Activated naive CD4-positive, alpha-beta T cell treated with anti-CD3 and anti-CD28 coated beads, Interleukin-2, amount 10 ng/mL, durations not matched to agents 7 days and 5 days (primary cell): Measurements from ENCODE around the gene FCGR3A.
"Not testable (repeated sequence)": the region's sequence is repeated elsewhere in the genome, so short reads cannot be mapped to it uniquely, and the experiment has no call there.

Experiments
- CTCF ChIA-PET: fragments of 350-600 bp; sonication (Branson Sonifier 250); formaldehyde crosslinking; loops from one replicate; lab custom pipeline; 2021; ENCODE audit warnings: antibody characterized with exemption; lab: Charles Lee
- DNase-seq: peaks from one replicate; pipeline ENCODE4 v3.0.0-alpha.2; 2020
- H3K27ac Mint-ChIP-seq: one replicate; pipeline ENCODE4 v1.8.0; 2021; ENCODE audit warnings: mild to moderate bottlenecking, moderate library complexity, mixed read lengths
- H3K27me3 Mint-ChIP-seq: one replicate; pipeline ENCODE4 v1.8.0; 2021; ENCODE audit warnings: mild to moderate bottlenecking, mixed read lengths
- H3K36me3 Mint-ChIP-seq: one replicate; pipeline ENCODE4 v1.8.0; 2021; ENCODE audit warnings: mixed read lengths
- H3K4me1 Mint-ChIP-seq: one replicate; pipeline ENCODE4 v1.8.0; 2021; ENCODE audit warnings: mixed read lengths
- H3K4me3 Mint-ChIP-seq: one replicate; pipeline ENCODE4 v1.8.0; 2021; ENCODE audit warnings: mild to moderate bottlenecking, moderate library complexity, mixed read lengths
- H3K9me3 Mint-ChIP-seq: one replicate; pipeline ENCODE4 v1.8.0; 2021; ENCODE audit warnings: mixed read lengths

The FCGR3A gene

DNA sequence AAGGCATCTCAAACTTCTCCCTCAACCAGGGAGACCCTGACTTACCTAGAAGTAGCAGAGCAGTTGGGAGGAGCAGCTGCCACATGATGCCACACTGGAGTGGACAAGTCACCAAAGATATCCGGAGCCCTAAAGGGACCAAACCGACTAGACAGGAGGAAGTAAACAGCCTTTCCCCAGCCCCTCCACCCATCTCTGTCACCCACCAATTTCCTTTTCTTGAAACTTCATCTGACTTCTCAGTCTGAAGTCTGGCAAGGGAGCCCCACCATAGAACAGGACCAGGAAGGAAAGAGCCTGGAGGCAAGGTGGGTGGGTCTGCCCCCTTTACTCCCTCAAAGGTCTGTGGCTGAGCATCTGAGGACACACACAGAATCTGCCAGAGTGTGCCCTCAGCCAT lies at the start of gene FCGR3A:
Gene FCGR3A, minus strand, starts transcription at position 167 of the 400 bp plus-strand sequence. Its CDS starts 82 bp downstream, at position 85.
- DNase-seq: no peak
- Mint-ChIP-seq H3K4me3 (no peak within 1 kb of the TSS), H3K36me3 (peaks cover 3% of the 10 kb centered on the region), H3K9me3 (peaks cover 2% of the 10 kb centered on the region), H3K27ac (no peak within 1 kb of the TSS), H3K4me1 (peaks cover 21% of the 10 kb centered on the region), H3K27me3 (no peaks in the 10 kb centered on the region)
- CTCF ChIA-PET: interaction anchor here (1.1 kb wide), 1 partner anchor 62 kb away, joined by 3 read pairs; no protein-coding TSS in a partner anchor

DNA sequence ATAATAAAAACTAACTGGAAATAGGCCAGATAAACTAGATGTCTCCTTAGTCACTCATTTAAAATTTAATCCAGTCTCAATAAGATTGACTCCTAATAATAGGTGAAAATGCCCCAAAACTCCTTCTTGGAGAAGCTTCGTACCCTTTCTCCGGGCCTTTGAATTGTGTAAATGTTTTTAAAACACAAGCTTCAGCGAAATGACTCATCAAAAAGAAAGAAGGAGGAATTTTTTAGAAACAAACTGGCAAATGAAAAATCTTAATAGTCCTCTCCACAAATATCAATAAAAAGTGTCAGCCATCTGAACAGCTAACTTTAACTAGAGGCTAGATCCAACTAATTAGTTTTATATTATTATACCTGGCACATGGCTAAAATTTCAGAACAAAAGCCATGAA lies 47.5 kb upstream of the FCGR3A start:
- DNase-seq, CTCF ChIA-PET, H3K36me3 Mint-ChIP-seq: not testable (repeated sequence)

DNA sequence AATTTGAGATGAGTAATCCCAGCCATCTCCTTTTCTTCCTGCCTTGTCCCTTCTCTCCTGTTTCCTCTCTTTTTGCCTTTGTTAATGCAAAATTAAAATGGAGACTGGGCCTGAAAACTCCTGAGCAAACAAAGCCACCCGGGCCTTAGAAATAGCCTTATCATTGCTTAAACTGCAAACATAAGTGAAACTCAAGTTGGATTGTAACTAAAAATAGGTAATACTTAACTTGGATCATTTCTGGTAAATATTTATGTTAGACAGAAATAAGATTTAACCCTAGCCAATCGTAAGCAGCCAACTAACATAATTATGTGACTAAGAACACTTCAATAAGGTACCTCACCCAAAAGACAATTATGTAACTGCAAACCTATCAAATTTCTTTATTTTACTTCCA lies 46.0 kb upstream of the FCGR3A start:
- CTCF ChIA-PET, H3K9me3 Mint-ChIP-seq, H3K4me1 Mint-ChIP-seq, H3K27ac Mint-ChIP-seq, H3K36me3 Mint-ChIP-seq, H3K4me3 Mint-ChIP-seq, H3K27me3 Mint-ChIP-seq, DNase-seq: not testable (repeated sequence)

More for the DNA sequence above, 47.5 kb upstream of the FCGR3A start:
- not testable (repeated sequence) for H3K4me1 Mint-ChIP-seq, H3K9me3 Mint-ChIP-seq, H3K27me3 Mint-ChIP-seq, H3K27ac Mint-ChIP-seq, H3K4me3 Mint-ChIP-seq

DNA sequence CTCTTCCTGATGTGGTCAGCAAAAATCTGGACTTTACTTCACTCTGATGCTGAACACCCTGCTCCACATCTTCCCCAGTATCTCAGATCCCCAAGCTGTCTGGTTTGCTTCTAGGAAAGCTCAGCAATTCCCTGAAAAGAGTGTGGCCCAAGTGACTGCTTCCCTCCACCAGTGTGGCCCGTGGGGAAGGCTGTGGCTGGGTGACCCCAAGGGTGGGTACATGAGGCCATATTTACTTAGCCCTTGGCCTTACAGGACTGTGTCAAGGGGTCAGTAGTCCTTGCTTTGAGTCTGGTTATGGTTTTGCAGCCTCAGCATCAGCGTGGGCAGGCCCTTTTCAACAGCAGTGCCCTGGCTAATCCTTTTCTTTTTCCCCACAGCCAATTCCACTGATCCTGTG lies 45.6 kb upstream of the FCGR3A start:
- DNase-seq, H3K27ac Mint-ChIP-seq, H3K27me3 Mint-ChIP-seq, CTCF ChIA-PET, H3K36me3 Mint-ChIP-seq, H3K4me3 Mint-ChIP-seq, H3K4me1 Mint-ChIP-seq, H3K9me3 Mint-ChIP-seq: not testable (repeated sequence)

DNA sequence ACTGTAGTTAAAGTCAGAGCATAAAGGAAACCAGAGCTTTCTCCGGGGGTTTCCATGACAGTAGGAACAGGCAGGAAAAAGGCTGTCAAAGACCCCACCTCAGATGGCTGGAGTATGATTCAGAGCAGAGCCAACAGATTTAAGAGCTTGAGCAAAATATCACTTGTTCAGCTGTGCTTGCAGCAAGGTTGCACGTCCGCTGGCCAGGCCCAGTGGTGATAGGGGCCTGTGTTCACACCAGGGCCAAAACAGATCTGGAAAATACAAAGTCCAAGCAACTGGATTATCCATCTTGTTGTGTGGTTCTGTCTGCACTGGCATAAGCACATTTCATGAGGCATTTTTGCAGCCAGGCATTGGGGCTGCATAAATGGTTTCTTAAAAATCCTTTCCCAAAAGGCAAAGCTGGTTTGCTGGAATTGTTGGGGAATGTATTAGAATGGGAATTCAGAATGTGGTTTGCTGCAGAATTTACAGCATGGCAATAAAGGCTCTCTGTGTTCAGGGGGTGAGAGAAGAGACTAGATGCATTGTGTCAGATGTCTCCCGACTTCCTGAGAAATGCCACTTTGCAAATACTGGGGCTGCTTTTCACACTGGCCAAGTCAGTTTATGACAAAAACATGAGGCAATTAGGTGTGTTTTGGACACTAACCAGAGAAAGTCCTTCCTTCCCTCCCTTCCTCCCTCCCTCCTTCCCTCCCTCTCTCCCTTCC lies 44.8 kb upstream of the FCGR3A start:
- CTCF ChIA-PET, H3K27ac Mint-ChIP-seq, H3K27me3 Mint-ChIP-seq, DNase-seq, H3K4me3 Mint-ChIP-seq, H3K4me1 Mint-ChIP-seq, H3K36me3 Mint-ChIP-seq, H3K9me3 Mint-ChIP-seq: not testable (repeated sequence)

DNA sequence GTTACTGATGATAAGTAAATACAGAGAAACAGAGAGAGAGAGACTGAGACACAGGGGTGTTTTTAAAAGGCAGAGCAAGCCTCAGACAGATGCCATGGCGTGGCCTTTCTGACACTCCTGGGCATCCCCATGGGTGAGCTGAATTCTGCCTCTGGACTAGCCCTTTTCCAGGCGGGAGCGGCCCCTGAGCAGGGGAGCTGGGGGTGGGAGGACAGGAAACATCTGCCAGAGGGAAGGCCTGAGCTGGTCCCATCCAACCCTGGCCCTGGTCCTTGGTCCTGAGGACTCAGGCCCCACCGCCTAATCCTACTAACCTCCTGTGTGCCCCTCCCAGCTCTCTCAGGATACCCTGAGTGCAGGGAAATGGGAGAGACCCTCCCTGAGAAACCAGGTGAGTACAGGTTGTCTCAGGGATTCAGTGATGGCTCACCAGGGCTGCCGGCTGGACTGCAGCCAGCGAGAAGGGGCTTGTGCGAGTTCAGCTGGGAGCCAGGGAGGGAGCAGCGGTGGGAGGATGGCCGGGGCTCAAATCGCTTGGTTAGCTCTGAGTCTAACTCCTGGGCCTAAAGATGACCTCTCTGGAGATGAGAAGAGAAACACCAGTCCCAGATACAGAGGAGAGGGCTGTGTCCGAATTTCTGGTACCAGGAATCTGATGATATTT lies 43.6 kb upstream of the FCGR3A start:
- H3K4me3 Mint-ChIP-seq, H3K36me3 Mint-ChIP-seq, H3K27ac Mint-ChIP-seq: not testable (repeated sequence)

DNA sequence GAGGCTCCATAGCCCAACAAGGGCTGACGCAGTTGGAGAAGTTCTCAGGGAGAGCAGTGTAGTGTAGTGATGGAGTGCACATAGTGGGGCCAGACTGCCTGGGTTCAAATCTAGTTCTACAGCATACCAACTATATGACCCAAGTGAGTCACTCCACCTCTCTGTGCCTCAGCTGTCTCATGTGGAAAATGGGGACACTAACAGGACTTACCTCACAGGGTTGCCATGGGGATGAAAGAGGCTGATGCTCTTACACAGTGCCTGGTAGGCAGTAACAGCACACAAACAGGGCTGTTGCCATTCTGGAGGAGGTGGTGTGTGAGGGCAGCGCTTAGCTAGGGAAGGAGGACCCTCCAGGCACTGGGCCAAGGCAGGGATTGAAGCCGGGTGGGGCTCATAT lies 43.0 kb upstream of the FCGR3A start:
- CTCF ChIA-PET, H3K36me3 Mint-ChIP-seq: not testable (repeated sequence)

More for the DNA sequence above, 43.6 kb upstream of the FCGR3A start:
- peaks cover 11% of the 10 kb centered on the region for H3K27me3 Mint-ChIP-seq
- DNase-seq, H3K4me1 Mint-ChIP-seq, CTCF ChIA-PET, H3K9me3 Mint-ChIP-seq: not testable (repeated sequence)

DNA sequence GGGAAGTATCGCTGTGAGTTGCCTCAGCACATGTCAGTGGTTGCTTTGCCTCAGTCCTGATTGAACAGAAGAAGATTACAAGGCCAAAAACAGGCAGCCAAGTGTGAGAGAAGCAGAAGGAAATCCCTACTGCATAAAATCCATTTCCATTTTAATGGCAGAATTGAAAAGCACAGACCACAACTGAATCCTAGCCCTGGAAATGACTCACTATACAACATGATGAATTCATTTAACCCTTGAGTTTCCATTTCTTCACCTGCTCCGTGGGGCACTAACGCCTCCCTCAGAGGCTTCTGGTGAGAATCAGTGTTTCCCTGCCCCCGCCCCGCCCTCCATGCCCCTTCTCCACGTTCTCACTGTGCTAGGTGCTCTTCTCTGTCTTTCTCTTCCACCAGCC lies 40.3 kb upstream of the FCGR3A start:
- H3K4me3 Mint-ChIP-seq, H3K4me1 Mint-ChIP-seq, H3K27ac Mint-ChIP-seq, H3K9me3 Mint-ChIP-seq, CTCF ChIA-PET, DNase-seq, H3K36me3 Mint-ChIP-seq: not testable (repeated sequence)
- peaks cover 11% of the 10 kb centered on the region for H3K27me3 Mint-ChIP-seq

More for the DNA sequence above, 43.0 kb upstream of the FCGR3A start:
- H3K27ac Mint-ChIP-seq, DNase-seq, H3K4me1 Mint-ChIP-seq, H3K4me3 Mint-ChIP-seq, H3K9me3 Mint-ChIP-seq: not testable (repeated sequence)
- H3K27me3 Mint-ChIP-seq: peaks cover 11% of the 10 kb centered on the region

DNA sequence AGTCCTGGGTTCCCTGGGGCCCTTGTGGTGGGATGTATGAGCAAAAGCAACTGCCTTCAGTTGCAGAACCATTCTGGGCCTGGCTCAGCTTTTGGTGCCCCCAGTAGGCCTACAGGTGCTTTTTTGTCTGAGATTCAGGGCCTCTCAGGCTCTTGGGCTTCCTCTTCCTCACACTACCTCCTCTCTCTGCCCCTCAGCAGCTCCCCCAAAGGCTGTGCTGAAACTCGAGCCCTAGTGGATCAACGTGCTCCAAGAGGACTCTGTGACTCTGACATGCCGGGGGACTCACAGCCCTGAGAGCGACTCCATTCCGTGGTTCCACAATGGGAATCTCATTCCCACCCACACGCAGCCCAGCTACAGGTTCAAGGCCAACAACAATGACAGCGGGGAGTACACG lies 39.7 kb upstream of the FCGR3A start:
- DNase-seq, CTCF ChIA-PET, H3K4me1 Mint-ChIP-seq, H3K9me3 Mint-ChIP-seq, H3K36me3 Mint-ChIP-seq, H3K4me3 Mint-ChIP-seq, H3K27ac Mint-ChIP-seq: not testable (repeated sequence)
- peaks cover 11% of the 10 kb centered on the region for H3K27me3 Mint-ChIP-seq

DNA sequence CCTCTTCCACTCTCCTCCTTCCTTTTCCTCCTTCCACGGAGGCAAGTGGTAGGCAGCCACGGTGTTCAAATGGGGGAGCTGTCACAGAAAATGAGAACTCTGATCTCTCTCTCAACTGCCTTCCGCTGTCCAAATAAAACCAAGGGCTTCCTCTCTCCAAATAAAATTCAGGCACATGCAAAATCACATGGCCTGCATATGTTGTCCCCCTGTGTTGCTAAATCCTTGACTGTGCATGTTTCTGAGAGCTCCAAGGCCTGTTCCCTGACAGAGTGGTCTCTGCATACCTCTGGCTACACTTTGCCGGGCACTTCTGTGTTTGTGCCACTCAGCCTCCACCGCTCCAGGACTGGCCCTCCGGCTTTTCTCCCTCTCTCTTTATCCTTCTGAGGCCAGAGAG lies 39.0 kb upstream of the FCGR3A start:
- CTCF ChIA-PET, H3K27ac Mint-ChIP-seq, H3K4me1 Mint-ChIP-seq, H3K9me3 Mint-ChIP-seq, DNase-seq, H3K4me3 Mint-ChIP-seq, H3K36me3 Mint-ChIP-seq: not testable (repeated sequence)
- H3K27me3 Mint-ChIP-seq: peaks cover 10% of the 10 kb centered on the region

DNA sequence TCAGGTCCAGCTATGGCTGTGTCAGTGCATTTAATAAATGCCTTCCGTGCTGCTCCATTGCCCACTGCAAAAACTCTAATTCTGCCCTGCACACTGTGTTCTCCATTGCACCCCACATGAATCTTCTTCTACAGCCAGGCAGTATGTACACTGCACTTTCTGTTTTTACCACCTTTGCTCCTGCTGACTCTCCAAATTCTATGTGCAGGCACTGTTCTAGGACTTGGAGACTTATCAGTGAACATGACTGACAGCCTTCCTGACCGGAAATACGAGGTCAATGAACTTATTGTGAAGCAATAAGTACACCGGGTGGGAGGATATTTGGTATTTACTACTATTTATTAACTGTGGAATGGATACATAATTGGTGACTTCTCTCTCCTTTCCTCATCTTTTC lies 33.3 kb upstream of the FCGR3A start:
- H3K27ac Mint-ChIP-seq, H3K9me3 Mint-ChIP-seq, CTCF ChIA-PET, H3K4me1 Mint-ChIP-seq, H3K4me3 Mint-ChIP-seq, H3K27me3 Mint-ChIP-seq, H3K36me3 Mint-ChIP-seq, DNase-seq: not testable (repeated sequence)

DNA sequence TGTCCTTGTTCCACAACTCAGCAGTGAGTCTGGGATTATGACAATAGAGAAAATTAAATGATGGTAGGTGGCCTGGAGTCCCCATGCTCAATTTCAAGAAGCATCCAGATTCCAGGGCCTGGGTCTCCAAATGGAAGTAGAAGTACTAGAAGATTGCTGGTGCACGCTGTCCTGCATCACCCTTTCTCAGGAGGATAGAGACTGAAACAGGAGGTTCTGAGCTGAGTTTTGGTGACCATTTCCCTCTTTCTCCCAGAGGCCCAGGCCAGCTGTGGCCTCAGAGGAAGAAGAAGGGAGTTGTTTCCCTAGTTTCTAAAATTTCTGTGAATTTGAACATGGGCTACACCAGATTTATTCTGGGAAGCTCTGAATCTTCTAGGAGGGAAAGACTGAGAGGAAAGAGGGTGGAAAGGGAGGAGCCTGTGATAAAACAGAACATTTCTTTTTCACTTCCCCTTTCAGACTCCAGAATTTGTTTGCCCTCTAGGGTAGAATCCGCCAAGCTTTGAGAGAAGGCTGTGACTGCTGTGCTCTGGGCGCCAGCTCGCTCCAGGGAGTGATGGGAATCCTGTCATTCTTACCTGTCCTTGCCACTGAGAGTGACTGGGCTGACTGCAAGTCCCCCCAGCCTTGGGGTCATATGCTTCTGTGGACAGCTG lies 31.4 kb upstream of the FCGR3A start:
- H3K4me1 Mint-ChIP-seq, H3K4me3 Mint-ChIP-seq, CTCF ChIA-PET: not testable (repeated sequence)

DNA sequence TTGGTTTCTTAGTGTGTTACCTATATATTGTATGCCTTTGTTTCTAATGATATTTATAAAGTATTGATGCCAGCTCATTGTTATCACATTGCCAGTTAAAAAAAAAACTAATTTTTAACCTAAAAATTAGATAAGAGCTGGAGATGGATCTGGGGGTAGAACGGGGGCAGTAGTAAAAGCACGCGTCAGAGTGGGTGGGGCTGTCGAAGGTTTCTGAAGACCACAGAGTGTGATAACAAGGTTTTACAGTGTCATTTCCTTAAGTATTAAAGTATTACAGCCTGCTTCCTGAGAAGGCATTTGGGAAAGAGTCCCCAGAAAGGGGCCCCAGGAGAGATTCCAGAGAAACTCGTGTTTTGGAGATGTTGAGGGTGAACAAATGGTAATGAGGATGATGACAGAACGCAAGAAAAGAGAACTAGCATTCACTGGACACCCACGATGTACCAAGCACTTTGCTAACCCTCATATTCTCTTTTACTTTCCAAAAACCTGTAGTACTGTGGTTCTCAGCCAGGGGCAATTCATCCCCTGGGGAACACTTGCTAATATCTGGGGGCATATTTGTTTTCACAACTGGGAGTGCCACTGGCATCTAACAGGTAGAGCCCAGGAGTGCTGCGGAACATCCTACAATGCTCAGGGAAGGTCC lies 30.4 kb upstream of the FCGR3A start:
- H3K36me3 Mint-ChIP-seq, H3K4me3 Mint-ChIP-seq, H3K27me3 Mint-ChIP-seq: not testable (repeated sequence)

More for the DNA sequence above, 31.4 kb upstream of the FCGR3A start:
- H3K27me3 Mint-ChIP-seq, H3K27ac Mint-ChIP-seq, H3K9me3 Mint-ChIP-seq, DNase-seq, H3K36me3 Mint-ChIP-seq: not testable (repeated sequence)

DNA sequence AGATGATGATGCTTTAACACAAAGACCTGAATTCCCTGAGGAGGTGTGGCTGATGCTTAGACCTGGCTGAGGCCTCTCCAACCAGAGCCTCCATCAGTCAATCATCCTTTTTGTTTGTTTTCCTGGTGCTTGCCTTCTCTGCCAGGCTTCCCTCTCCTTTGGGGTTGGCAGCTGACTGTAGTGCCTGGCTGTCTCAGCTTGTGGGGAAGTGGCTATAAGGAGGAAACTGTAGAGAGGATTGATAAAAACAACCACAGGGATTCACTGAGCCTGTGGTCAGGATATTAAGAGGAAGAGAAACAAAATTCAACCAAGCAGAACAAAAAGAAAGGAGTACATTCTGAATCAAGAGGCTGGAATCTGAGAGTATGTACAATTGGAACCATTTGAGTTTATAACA lies 27.1 kb upstream of the FCGR3A start:
- H3K9me3 Mint-ChIP-seq, H3K4me3 Mint-ChIP-seq, H3K4me1 Mint-ChIP-seq, CTCF ChIA-PET, DNase-seq, H3K27ac Mint-ChIP-seq, H3K36me3 Mint-ChIP-seq: not testable (repeated sequence)
- peaks cover 14% of the 10 kb centered on the region for H3K27me3 Mint-ChIP-seq

More for the DNA sequence above, 30.4 kb upstream of the FCGR3A start:
- H3K27ac Mint-ChIP-seq, CTCF ChIA-PET, H3K4me1 Mint-ChIP-seq, H3K9me3 Mint-ChIP-seq, DNase-seq: not testable (repeated sequence)
